Cardiac fibroblast (primary cell): ENCODE results near the gene RAB42.

Experiments
- DNase-seq, 2 donors: peaks; one replicate each; pipeline versions ENCODE4 v3.0.0 to v3.0.0-alpha.2; 2010; ENCODE audit warnings: low read depth in 2 of 2
- H3K4me3 ChIP-seq, 2 donors: replicated peaks in 1 of 2; 1 replicate in 1 of 2; 2 replicates in 1 of 2; pipeline ENCODE4 v1.5.1; 2011; ENCODE audit warnings: low read depth in 2 of 2, low read length in 2 of 2, mild to moderate bottlenecking in 2 of 2, moderate library complexity in 1 of 2
- TF ChIP-seq, protein P1 (sequence below): IDR thresholded peaks from one replicate; pipeline ENCODE4 v1.5.1; 2011; ENCODE audit warnings: low read depth, mild to moderate bottlenecking, low read length, inconsistent platforms

Gene RAB42

DNA sequence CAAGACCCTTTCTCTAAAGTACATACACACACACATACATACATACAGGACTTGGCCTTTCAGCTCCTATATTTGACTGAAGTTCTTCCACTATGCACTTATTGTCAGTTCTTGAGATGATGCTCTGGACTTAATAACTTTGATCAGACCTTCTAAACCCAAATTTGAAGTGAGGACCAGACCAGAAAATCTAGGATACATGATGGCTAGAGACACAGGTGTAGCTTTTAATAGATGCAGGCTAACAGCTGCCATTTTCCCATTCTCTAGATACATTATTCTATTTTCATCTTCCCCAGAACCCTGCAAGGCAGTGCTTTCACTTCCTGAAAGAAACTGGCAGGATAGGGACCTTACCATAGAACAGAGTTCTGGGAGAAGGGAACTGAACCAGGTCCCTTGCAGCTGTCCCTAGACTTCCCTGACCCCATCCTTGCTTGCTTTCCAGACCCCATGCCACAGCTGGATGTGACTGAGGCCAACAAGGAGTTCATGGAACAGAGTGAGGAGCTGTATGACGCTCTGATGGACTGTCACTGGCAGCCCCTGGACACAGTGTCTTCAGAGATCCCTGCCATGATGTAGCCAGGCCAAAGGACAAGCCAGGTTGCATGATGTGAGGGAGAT is 14.9 kb upstream of the RAB42 start:
- no peak overlapping the region for H3K4me3 ChIP-seq
- TF ChIP-seq, protein P1, sequence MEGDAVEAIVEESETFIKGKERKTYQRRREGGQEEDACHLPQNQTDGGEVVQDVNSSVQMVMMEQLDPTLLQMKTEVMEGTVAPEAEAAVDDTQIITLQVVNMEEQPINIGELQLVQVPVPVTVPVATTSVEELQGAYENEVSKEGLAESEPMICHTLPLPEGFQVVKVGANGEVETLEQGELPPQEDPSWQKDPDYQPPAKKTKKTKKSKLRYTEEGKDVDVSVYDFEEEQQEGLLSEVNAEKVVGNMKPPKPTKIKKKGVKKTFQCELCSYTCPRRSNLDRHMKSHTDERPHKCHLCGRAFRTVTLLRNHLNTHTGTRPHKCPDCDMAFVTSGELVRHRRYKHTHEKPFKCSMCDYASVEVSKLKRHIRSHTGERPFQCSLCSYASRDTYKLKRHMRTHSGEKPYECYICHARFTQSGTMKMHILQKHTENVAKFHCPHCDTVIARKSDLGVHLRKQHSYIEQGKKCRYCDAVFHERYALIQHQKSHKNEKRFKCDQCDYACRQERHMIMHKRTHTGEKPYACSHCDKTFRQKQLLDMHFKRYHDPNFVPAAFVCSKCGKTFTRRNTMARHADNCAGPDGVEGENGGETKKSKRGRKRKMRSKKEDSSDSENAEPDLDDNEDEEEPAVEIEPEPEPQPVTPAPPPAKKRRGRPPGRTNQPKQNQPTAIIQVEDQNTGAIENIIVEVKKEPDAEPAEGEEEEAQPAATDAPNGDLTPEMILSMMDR, result no peak
- DNase-seq, result peak in 1 of 2 donors; percentile 10

DNA sequence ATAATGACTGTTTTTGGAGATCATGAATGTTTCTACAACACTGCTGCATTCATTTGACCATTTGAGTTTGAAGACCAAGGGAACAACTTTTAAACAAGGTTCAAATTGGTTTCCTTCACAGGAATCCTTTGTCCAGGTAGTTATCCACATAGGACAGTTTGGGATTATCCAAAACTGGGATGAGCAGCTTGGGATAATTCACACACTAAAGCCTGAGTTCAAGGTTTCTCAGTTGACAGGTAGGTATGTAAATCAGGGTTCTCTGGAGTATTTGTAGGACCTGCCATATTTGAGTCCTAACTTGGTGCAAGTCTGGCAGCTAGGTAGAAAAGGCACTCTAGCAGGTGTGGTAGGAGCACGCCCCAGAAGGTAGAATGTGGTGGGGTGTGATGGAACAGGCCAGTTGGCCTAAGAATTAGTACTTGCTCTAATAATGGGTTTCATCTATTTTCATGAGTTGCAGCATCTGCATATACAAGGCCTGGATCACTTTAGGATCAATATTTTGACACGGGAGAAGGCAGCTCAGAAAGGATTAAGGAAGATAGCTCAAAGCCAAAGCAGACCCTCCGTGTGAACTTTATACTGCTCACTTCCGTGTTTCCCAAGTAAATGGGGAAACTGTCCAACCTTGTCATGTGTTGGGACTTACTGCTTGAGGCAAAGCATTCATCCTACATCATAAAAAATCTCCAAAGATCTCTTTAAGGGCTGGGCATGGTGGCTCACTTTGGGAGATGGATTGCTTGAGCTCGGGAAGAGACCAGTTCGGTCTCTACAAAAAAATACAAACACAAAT is 14.1 kb upstream of the RAB42 start:
- TF ChIP-seq, protein P1, result no peak
- DNase-seq, result no peak

DNA sequence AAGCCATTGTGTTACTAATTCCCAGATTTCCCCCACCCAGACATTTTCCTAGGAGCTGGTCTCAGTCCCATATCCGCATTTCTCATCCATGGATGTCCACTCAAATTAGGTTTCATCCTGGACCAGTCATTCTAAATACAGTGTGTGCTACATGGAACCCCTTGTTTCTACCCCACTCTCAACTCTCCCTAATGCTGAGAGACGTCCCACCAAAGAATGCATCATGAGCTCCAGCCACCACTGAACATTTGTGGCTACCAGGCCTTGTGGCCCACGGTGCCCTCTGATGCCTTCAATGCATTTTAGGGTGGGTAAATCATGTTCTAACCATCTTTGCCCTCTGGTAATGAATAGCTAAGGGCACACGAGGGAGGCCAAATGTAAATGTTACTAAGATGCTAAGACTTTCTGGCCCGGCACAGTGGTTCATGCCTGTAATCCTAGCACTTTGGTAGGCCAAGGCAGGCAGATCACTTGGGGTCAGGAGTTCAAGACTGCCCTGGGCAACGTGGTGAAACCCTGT is 13.3 kb upstream of the RAB42 start:
- TF ChIP-seq, protein P1, result no peak
- DNase-seq, result no peak
- H3K4me3 ChIP-seq, result no peak overlapping the region

More for the DNA sequence above, 14.1 kb upstream of the RAB42 start:
- no peak overlapping the region for H3K4me3 ChIP-seq

DNA sequence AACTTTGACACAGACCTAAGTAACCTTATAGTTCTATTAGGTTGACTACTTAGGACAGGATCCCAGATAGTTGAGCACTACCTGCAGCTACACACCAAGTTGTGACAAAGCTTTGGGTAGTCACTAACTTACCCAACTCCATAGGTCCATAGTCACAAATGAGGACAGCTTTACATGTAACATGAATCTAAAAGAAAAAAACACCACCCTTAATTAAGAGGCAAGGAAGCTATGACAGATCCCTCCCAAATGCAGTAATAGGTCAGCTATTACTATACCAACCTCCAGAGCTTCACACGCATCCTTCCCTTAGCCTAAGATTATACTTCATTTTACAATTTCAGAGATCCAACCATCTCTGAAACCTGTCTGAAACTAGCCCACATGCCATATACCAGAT is 12.7 kb upstream of the RAB42 start:
- no peak for DNase-seq
- TF ChIP-seq, protein P1, result no peak
- peak overlapping the region in 1 of 2 donors; percentile 94 for H3K4me3 ChIP-seq

DNA sequence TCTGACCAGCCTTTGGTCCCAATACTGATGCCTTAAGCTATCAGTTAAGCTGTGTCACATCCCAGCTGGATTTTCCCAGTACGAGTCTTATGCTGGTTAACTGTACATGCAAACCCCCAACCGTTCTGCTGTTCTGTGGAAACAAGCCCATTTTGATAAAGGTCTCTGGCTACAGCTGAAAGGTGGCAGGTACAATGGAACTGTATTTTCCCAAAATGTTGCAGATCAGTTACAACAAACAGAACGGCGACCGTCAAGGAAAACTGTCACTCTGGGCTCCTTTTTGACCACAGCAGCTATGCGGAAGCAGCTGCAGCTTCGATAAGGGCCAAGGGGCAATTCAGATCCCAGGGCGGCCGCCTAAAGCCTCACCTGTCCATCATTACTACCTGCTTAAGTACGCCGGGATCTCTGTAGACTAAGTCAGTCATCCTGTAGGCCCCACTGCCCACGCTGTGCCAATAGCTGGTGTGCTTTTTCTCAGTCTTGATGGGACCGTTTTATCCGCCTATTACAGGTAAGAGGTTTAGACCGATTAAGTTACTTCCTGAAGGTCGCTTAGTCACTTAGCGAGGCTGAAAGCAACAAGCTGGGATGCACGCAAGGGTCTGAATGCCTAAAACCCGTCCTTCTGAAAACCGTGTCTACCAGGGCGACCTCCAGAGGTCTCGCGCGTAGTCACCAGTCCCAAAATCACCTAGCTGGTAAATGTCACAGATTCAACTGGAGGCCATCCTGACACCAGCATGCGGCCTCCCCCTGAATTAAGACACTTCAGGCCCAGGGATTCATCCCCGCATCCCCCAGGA is 11.1 kb upstream of the RAB42 start:
- peak overlapping the region; percentile 87 to 94 for H3K4me3 ChIP-seq
- TF ChIP-seq, protein P1, result no peak
- peak; percentile 45 to 57 for DNase-seq

DNA sequence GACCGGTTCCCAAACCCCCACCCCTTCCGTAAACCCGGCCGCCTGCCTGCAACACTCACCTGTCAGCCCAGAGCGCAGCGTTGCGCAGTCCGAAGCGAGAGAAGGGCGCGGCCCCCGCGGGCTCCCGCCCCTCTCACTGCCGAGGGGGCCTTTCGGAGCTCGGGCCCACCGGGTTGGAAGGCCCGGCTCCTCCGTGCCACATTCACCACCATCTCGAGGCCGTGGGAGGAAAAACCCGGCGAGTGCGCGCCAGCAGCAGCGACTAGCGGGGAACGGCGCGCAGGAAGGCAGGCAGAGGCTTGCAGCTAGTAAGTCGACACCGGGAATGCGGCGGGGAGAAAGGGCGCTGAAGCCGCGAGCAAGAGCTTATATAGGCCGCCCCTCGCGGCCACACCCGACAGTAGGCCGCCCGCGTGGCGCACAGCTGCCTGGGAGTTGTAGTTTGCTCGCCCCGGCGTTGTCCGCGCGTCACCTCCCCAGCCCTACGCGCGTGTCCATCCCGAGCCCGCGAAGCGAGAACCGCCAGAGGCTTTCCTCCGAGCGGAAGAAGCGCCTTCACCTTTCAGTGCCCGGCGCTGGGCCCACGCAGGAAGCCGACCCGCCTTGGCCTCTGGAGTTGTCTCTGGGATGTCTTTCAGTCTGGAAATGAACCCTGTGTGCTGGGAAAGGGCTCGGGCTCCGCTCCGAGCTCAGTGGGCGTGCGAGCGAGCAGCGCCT is 10.4 kb upstream of the RAB42 start:
- TF ChIP-seq, protein P1, result no peak
- peak overlapping the region; percentile 87 to 94 for H3K4me3 ChIP-seq
- DNase-seq, result peak; percentile 96 to 98
